GM23248 (cell line): ENCODE results near the gene NDUFAF7.

Source experiments
- EZH2 ChIP-seq: fragments of 200-600 bp; sonication (generic); IDR thresholded peaks from 2 replicates; pipeline ENCODE4 v1.6.1; 2018; ENCODE audit warnings: antibody characterized with exemption, mild to moderate bottlenecking; ENCODE audit not compliant: insufficient read depth, poor library complexity, severe bottlenecking
- EZH2phosphoT487 ChIP-seq: fragments of 200-600 bp; sonication (generic); IDR thresholded peaks from 2 replicates; pipeline ENCODE4 v1.6.1; 2018; ENCODE audit warnings: antibody characterized with exemption, moderate library complexity, mild to moderate bottlenecking, low read depth; ENCODE audit not compliant: insufficient read depth

DNA sequence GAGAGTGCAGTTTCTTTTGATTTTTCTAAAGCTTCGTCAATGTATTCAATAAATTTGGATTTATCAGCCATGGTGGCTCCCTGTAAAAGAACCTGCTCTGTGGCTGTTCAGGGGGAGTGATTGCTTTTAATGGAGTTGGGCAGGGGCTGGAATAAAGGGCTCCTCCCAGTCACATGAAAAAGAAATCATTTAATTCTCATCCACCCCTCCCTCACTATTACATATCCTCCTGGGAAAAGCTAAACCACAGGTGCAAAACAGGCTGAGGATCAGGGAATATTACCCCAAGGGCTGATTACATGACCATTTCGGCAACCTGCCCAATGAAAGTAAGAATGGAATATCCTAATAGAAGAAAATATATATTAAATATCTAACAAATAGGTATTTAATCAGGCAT lies 42.9 kb upstream of the NDUFAF7 start, which contains the start of gene SULT6B1:
- TF ChIP-seq EZH2 (no peak), EZH2phosphoT487 (no peak)
